ENCODE measurements around the gene OR6C2. TPM values are rescaled to one million over a fixed set of nuclear protein-coding genes. Genes with fewer than 3 reads are reported as not detected.

OR6C2 gene
- total RNA-seq, 1 donor from 2014 or later: not detected

DNA sequence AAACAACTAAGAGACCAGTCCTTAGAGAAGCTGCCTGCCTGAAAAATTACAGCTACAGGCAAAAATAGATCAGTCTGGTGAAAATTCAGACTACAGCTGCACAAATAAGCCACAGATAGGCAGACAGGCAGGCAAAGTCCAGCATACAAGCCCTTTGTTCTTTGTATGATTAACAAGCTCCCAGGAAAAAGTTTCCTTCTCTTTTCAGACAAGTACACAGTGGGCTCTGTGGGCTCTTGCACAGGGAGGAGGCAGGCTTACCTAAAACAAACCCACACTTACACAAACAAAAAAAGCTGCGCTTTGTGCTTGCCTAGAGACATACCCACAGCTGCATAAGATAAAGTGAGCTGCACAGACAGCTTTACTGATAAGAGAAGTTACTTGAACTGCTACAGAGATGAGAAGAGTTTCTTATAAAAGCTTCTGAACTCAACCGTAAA is 56.0 kb downstream of the OR6C2 start:
- H4K20me1 ChIP-seq (ENCODE audit: low read depth): no peaks in the 10 kb centered on the region
- no peaks in the 10 kb centered on the region for H3K79me2 ChIP-seq (ENCODE audit: low read depth)
- Mint-ChIP-seq H3K4me1 (peaks cover 12% of the 10 kb centered on the region), H3K4me3 (no peak overlapping the region), H3K36me3 (no peaks in the 10 kb centered on the region), H3K9me3 (no peaks in the 10 kb centered on the region), H3K27me3 (ENCODE audit: insufficient read depth, low read depth) (no peaks in the 10 kb centered on the region), H3K27ac (no peak overlapping the region)
- H3K27me3 ChIP-seq: no peaks in the 10 kb centered on the region
- TF ChIP-seq EZH2phosphoT487 (IDR thresholded peaks at IDR 0.05) (no peak), EZH2 (IDR thresholded peaks at IDR 0.05) (no peak)
- TF ChIP-seq, protein P1, sequence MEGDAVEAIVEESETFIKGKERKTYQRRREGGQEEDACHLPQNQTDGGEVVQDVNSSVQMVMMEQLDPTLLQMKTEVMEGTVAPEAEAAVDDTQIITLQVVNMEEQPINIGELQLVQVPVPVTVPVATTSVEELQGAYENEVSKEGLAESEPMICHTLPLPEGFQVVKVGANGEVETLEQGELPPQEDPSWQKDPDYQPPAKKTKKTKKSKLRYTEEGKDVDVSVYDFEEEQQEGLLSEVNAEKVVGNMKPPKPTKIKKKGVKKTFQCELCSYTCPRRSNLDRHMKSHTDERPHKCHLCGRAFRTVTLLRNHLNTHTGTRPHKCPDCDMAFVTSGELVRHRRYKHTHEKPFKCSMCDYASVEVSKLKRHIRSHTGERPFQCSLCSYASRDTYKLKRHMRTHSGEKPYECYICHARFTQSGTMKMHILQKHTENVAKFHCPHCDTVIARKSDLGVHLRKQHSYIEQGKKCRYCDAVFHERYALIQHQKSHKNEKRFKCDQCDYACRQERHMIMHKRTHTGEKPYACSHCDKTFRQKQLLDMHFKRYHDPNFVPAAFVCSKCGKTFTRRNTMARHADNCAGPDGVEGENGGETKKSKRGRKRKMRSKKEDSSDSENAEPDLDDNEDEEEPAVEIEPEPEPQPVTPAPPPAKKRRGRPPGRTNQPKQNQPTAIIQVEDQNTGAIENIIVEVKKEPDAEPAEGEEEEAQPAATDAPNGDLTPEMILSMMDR (IDR thresholded peaks at IDR 0.05): no peak
- no peaks in the 10 kb centered on the region for H3K9me3 ChIP-seq (ENCODE audit: low read depth)
- no peak overlapping the region for H3K4me3 ChIP-seq
- no peak overlapping the region for H3K4me2 ChIP-seq
- no peaks in the 10 kb centered on the region for H3F3A ChIP-seq (ENCODE audit: low read depth)
- H3K36me3 ChIP-seq: no peaks in the 10 kb centered on the region
- H3K4me1 ChIP-seq: peaks cover 3% of the 10 kb centered on the region
- H3K27ac ChIP-seq: no peak overlapping the region
- no peak overlapping the region for H3K9ac ChIP-seq
- peak overlapping the region; percentile 50 for H2AFZ ChIP-seq (replicated peaks)
- peak; percentile 2 for DNase-seq (ENCODE audit: low spot score)

DNA sequence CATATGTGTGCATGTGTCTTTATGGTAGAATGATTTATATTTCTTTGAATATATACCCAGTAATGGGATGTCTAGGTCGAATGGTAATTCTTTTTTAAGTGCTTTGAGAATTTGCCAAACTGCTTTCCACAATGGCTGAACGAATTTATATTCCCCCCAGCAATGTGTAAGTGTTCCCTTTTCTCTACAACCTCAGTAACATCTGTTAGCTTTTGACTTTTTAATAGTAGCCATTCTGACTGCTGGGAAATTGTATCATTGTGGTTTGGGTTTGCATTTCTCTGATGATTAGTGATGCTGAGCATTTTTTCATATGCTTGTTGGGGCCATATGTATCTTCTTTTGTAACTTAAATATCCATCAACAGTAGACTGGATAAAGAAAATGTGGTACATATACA is 57.7 kb downstream of the OR6C2 start:
- TF ChIP-seq, protein P1 (IDR thresholded peaks at IDR 0.05): no peak
- no peak for TF ChIP-seq EZH2 (IDR thresholded peaks at IDR 0.05)
- no peak for TF ChIP-seq EZH2phosphoT487 (IDR thresholded peaks at IDR 0.05)
- no peaks in the 10 kb centered on the region for H3K36me3 ChIP-seq
- no peak overlapping the region for H3K27ac ChIP-seq
- H3F3A ChIP-seq (ENCODE audit: low read depth): no peaks in the 10 kb centered on the region
- Mint-ChIP-seq H3K27me3 (ENCODE audit: insufficient read depth, low read depth) (peaks cover 2% of the 10 kb centered on the region), H3K9me3 (no peaks in the 10 kb centered on the region), H3K4me3 (no peak overlapping the region), H3K36me3 (no peaks in the 10 kb centered on the region), H3K4me1 (peaks cover 12% of the 10 kb centered on the region), H3K27ac (no peak overlapping the region)
- no peaks in the 10 kb centered on the region for H3K27me3 ChIP-seq
- H3K79me2 ChIP-seq (ENCODE audit: low read depth): no peaks in the 10 kb centered on the region
- no peaks in the 10 kb centered on the region for H3K9me3 ChIP-seq (ENCODE audit: low read depth)
- H4K20me1 ChIP-seq (ENCODE audit: low read depth): no peaks in the 10 kb centered on the region
- no peak overlapping the region for H3K4me3 ChIP-seq
- no peak overlapping the region for H2AFZ ChIP-seq (replicated peaks)
- H3K9ac ChIP-seq: no peak overlapping the region
- H3K4me2 ChIP-seq: no peak overlapping the region
- H3K4me1 ChIP-seq: peaks cover 3% of the 10 kb centered on the region
- DNase-seq (ENCODE audit: low spot score): no peak

Other genes with a start within 250 kb of the OR6C2 start
- gene OR10A7, start 223.1 kb upstream of the OR6C2 start, total RNA-seq (ENCODE audit: low replicate concordance): not detected in 2 replicates
- not detected in 2 replicates for gene OR6C74, start 199.5 kb upstream of the OR6C2 start, total RNA-seq (ENCODE audit: low replicate concordance)
- gene OR6C6, start 147.5 kb upstream of the OR6C2 start, total RNA-seq (ENCODE audit: low replicate concordance): not detected in 2 replicates
- not detected in 2 replicates for gene OR6C1, start 129.7 kb upstream of the OR6C2 start, total RNA-seq (ENCODE audit: low replicate concordance)
- not detected in 2 replicates for gene OR6C3, start 113.3 kb upstream of the OR6C2 start, total RNA-seq (ENCODE audit: low replicate concordance)
- gene OR6C75, start 81.1 kb upstream of the OR6C2 start, total RNA-seq (ENCODE audit: low replicate concordance): not detected in 2 replicates
- not detected in 2 replicates for gene OR6C65, start 43.5 kb upstream of the OR6C2 start, total RNA-seq (ENCODE audit: low replicate concordance)
- not detected in 2 replicates for gene OR6C76, start 17.8 kb upstream of the OR6C2 start, total RNA-seq (ENCODE audit: low replicate concordance)
- not detected in 2 replicates for gene OR6C70, start 26.1 kb downstream of the OR6C2 start, total RNA-seq (ENCODE audit: low replicate concordance)
- not detected in 2 replicates for gene OR6C68, start 48.3 kb downstream of the OR6C2 start, total RNA-seq (ENCODE audit: low replicate concordance)
- not detected in 2 replicates for gene OR6C4, start 105.5 kb downstream of the OR6C2 start, total RNA-seq (ENCODE audit: low replicate concordance)
- gene OR2AP1, start 128.4 kb downstream of the OR6C2 start, total RNA-seq (ENCODE audit: low replicate concordance): not detected in 2 replicates
- not detected in 2 replicates for gene OR10P1, start 192.8 kb downstream of the OR6C2 start, total RNA-seq (ENCODE audit: low replicate concordance)